IMR-90 (cell line): Measurements from ENCODE around the gene TMEM60. TPM values are rescaled to one million over a fixed set of nuclear protein-coding genes. Genes with fewer than 3 reads are reported as not detected.

ENCODE experiments used
- ATAC-seq: fragments of 200-7000 bp; cut with Tn5 transposase; 2 replicates; pipeline ENCODE4 v1.9.1; 2020; ENCODE audit warnings: low read depth, mild to moderate bottlenecking, moderate library complexity
- BruUV-seq: library from RNA; stranded (reverse); fragments of 400-500 nt; replicated peaks from 2 replicates; lab custom pipeline; 2021; lab: Mats Ljungman, UMichigan
- CTCF ChIA-PET: fragments of 300-600 bp; formaldehyde crosslinking; extraction: SDS; loops from one replicate; lab custom pipeline; 2021; ENCODE audit warnings: antibody characterized with exemption; lab: Yijun Ruan, JAX
- POLR2A ChIA-PET: fragments of 300-600 bp; sonication (Branson Sonifier 250); formaldehyde crosslinking; loops from one replicate; lab custom pipeline; 2022; ENCODE audit warnings: antibody characterized with exemption; ENCODE audit not compliant: unreplicated experiment; lab: Charles Lee
- DNase-seq: peaks from one replicate; pipeline ENCODE4 v3.0.0; 2013
- H2AFZ ChIP-seq: replicated peaks from 2 replicates; pipeline ENCODE3; 2013; ENCODE audit warnings: low read length, mild to moderate bottlenecking; ENCODE audit not compliant: poor library complexity
- H2AK5ac ChIP-seq: 2 replicates; pipeline ENCODE4 v1.6.1; 2013; ENCODE audit warnings: low read depth, low read length, inconsistent platforms
- H2AK9ac ChIP-seq: replicated peaks from 2 replicates; pipeline ENCODE3; 2013; ENCODE audit warnings: mild to moderate bottlenecking, low read depth, low read length, moderate library complexity; ENCODE audit not compliant: poor library complexity
- H2BK120ac ChIP-seq: 2 replicates; pipeline ENCODE4 v1.6.1; 2013; ENCODE audit warnings: low read depth, low read length, inconsistent platforms
- H2BK15ac ChIP-seq: 3 replicates; pipeline ENCODE4 v1.6.1; 2013; ENCODE audit warnings: low read depth, low read length, inconsistent platforms
- H2BK20ac ChIP-seq: 2 replicates; pipeline ENCODE4 v1.6.1; 2013; ENCODE audit warnings: low read depth, mild to moderate bottlenecking, inconsistent platforms, low read length, moderate library complexity
- H2BK5ac ChIP-seq: 2 replicates; pipeline ENCODE4 v1.6.1; 2013; ENCODE audit warnings: mild to moderate bottlenecking, low read depth, low read length, inconsistent platforms; ENCODE audit not compliant: poor library complexity, severe bottlenecking
- H3K14ac ChIP-seq: replicated peaks from 2 replicates; pipeline ENCODE4 v1.6.1; 2013; ENCODE audit warnings: low read depth, low read length, inconsistent platforms
- H3K18ac ChIP-seq: 2 replicates; pipeline ENCODE4 v1.6.1; 2013; ENCODE audit warnings: low read depth, low read length, control low read depth
- H3K23ac ChIP-seq: 2 replicates; pipeline ENCODE4 v1.6.1; 2013; ENCODE audit warnings: low read depth, low read length, inconsistent platforms
- H3K27ac ChIP-seq: 2 replicates; pipeline ENCODE4 v1.5.1; 2013; ENCODE audit warnings: mild to moderate bottlenecking, control low read depth, low read length; ENCODE audit not compliant: insufficient read depth
- H3K27me3 ChIP-seq: 2 replicates; pipeline ENCODE4 v1.6.1; 2013; ENCODE audit warnings: low read length; ENCODE audit not compliant: control insufficient read depth, insufficient read depth
- H3K36me3 ChIP-seq: 2 replicates; pipeline ENCODE4 v1.6.1; 2013; ENCODE audit warnings: low read length, mixed read lengths; ENCODE audit not compliant: control insufficient read depth, insufficient read depth
- H3K4ac ChIP-seq: 2 replicates; pipeline ENCODE4 v1.6.1; 2013; ENCODE audit warnings: low read depth, low read length, inconsistent platforms
- H3K4me1 ChIP-seq: 2 replicates; pipeline ENCODE4 v1.6.1; 2013; ENCODE audit warnings: low read length, mixed read lengths; ENCODE audit not compliant: control insufficient read depth, insufficient read depth
- H3K4me2 ChIP-seq: 2 replicates; pipeline ENCODE4 v1.6.1; 2013; ENCODE audit warnings: low read depth, mild to moderate bottlenecking, control low read depth, low read length, moderate library complexity
- H3K4me3 ChIP-seq: 2 replicates; pipeline ENCODE4 v1.5.1; 2013; ENCODE audit warnings: low read depth, mild to moderate bottlenecking, control low read depth, low read length, moderate library complexity; ENCODE audit not compliant: insufficient read depth
- H3K56ac ChIP-seq: 2 replicates; pipeline ENCODE4 v1.6.1; 2013; ENCODE audit warnings: low read length, inconsistent platforms; ENCODE audit not compliant: insufficient read depth; ENCODE audit errors: extremely low read depth
- H3K79me1 ChIP-seq, 2 experiments: 2 replicates each; pipeline ENCODE4 v1.6.1; 2013; ENCODE audit warnings: low read length in 2 of 2, inconsistent platforms in 1 of 2, low read depth in 1 of 2
- H3K9ac ChIP-seq: 2 replicates; pipeline ENCODE4 v1.6.1; 2013; ENCODE audit warnings: low read depth, low read length, control low read depth
- H3K9me1 ChIP-seq: 2 replicates; pipeline ENCODE4 v1.6.1; 2013; ENCODE audit warnings: low read length, inconsistent platforms; ENCODE audit not compliant: insufficient read depth
- H3K9me3 ChIP-seq: 2 replicates; pipeline ENCODE4 v1.6.1; 2013; ENCODE audit warnings: low read length; ENCODE audit not compliant: control insufficient read depth, insufficient read depth
- H4K20me1 ChIP-seq: 2 replicates; pipeline ENCODE4 v1.6.1; 2013; ENCODE audit warnings: low read length, inconsistent platforms; ENCODE audit not compliant: insufficient read depth
- H4K5ac ChIP-seq: 2 replicates; pipeline ENCODE4 v1.6.1; 2013; ENCODE audit warnings: mild to moderate bottlenecking, low read depth, low read length, control low read depth
- H4K8ac ChIP-seq, 2 experiments: 2 replicates each; pipeline ENCODE4 v1.6.1; 2013; ENCODE audit warnings: low read depth in 2 of 2, low read length in 2 of 2, control low read depth in 1 of 2, inconsistent platforms in 1 of 2
- H4K91ac ChIP-seq: 2 replicates; pipeline ENCODE4 v1.6.1; 2013; ENCODE audit warnings: low read depth, low read length, inconsistent platforms; ENCODE audit not compliant: insufficient read depth
- CHD1 ChIP-seq: IDR thresholded peaks from 2 replicates; pipeline ENCODE4 v1.6.1; 2012; ENCODE audit warnings: low read depth, low read length, improper control_type of control experiment
- ELK1 ChIP-seq: fragments of 150-350 bp; IDR thresholded peaks from 2 replicates; pipeline ENCODE4 v1.6.1; 2016; ENCODE audit warnings: low read depth, mild to moderate bottlenecking, low read length, moderate library complexity, borderline replicate concordance
- NFE2L2 ChIP-seq: fragments of 150-350 bp; IDR thresholded peaks from 2 replicates; pipeline ENCODE4 v1.6.1; 2016; ENCODE audit warnings: low read depth, mild to moderate bottlenecking, low read length
- RCOR1 ChIP-seq: IDR thresholded peaks from 2 replicates; pipeline ENCODE4 v1.6.1; 2012; ENCODE audit warnings: mild to moderate bottlenecking, low read length, improper control_type of control experiment; ENCODE audit not compliant: insufficient replicate concordance
- RFX5 ChIP-seq: IDR thresholded peaks from 2 replicates; pipeline ENCODE4 v1.8.0; 2012; ENCODE audit warnings: low read depth, mild to moderate bottlenecking, low read length, moderate library complexity
- SMC3 ChIP-seq: fragments of 150-350 bp; IDR thresholded peaks from 2 replicates; pipeline ENCODE4 v1.6.1; 2016; ENCODE audit warnings: low read depth, mild to moderate bottlenecking, antibody characterized with exemption, low read length, moderate library complexity
- USF2 ChIP-seq: fragments of 150-350 bp; IDR thresholded peaks from 2 replicates; pipeline ENCODE4 v1.6.1; 2017; ENCODE audit warnings: mild to moderate bottlenecking, antibody characterized with exemption, low read length, low read depth
- WGBS, 2 experiments: methylation state at CpG; one replicate each; pipeline versions ENCODE4 v1.1.5 to v1.1.7; 2013; ENCODE audit warnings: missing lambda C conversion rate in 2 of 2; ENCODE audit not compliant: insufficient read length in 1 of 2; ENCODE audit errors: extremely low coverage in 2 of 2; 5-methylcytosine and 5-hydroxymethylcytosine counted together
- dilution Hi-C: fragments of 300-500 bp; cut with HindIII; formaldehyde crosslinking; loops from one replicate; pipeline ENCODE4 v1.14.3; 2018; ENCODE audit warnings: low sequenced_read_pairs; ENCODE audit not compliant: unreplicated experiment
- in situ Hi-C: fragments of 300-500 bp; cut with MboI; formaldehyde crosslinking; loops from 3 replicates; pipeline ENCODE4 v1.14.3; 2019; ENCODE audit warnings: low sequenced_read_pairs, inconsistent platforms, mixed read lengths
- intact Hi-C: fragments of 100-400 bp; cut with micrococcal nuclease; formaldehyde crosslinking; loops from 2 replicates; pipeline ENCODE4 v1.10.0; 2022
- polyA plus RNA-seq, 3 experiments: library from polyadenylated mRNA; depleted of rRNA; stranded (reverse); fragments of >200 nt; gene quantifications; 2 replicates each; pipeline ENCODE4 v1.2.3, GENCODE V29; 2012; ENCODE audit warnings: low replicate concordance in 1 of 3
- total RNA-seq: library from RNA; depleted of rRNA; stranded (reverse); fragments of >200 nt; gene quantifications from 2 replicates; pipeline ENCODE4 v1.2.3, GENCODE V29; 2012
- TF ChIP-seq, protein P1 (sequence below): conservative IDR thresholded peaks from 2 replicates; pipeline ENCODE4 v1.5.1; 2012; ENCODE audit warnings: mild to moderate bottlenecking, low read depth, low read length, improper control_type of control experiment

The TMEM60 gene
- total and polyA plus RNA-seq, 2 of the 4 experiments (the other 2 are of a cell fraction) = 9.9 to 17.2 TPM

- H3K79me1 ChIP-seq = peaks cover 24 to 63% of the 10 kb centered on the region in 2 experiments
- H3K36me3 ChIP-seq = no peaks in the 10 kb centered on the region
- no peak overlapping the region for H3K4me2 ChIP-seq
- ChIA-PET POLR2A (no interaction called here), CTCF (no interaction called here)
- H3K27me3 ChIP-seq = no peaks in the 10 kb centered on the region
- WGBS, 2 experiments = no CpG with 5 or more reads among the region's 1 CpG
- in situ Hi-C loops = no loop called here
- H2AK9ac ChIP-seq = no peak overlapping the region
- peak overlapping the region; percentile 30; the same call in 1 of the 2 replicates for H3K18ac ChIP-seq
- H4K20me1 ChIP-seq = peaks cover 4% of the 10 kb centered on the region; the same call in 1 of the 2 replicates
- H2BK120ac ChIP-seq = no peak overlapping the region
- no peak overlapping the region for H2AFZ ChIP-seq
- no peak overlapping the region for H2BK5ac ChIP-seq
- no peak overlapping the region for H3K23ac ChIP-seq
- H3K4ac ChIP-seq = no peak overlapping the region
- dilution Hi-C loops = no loop called here
- H3K4me1 ChIP-seq = peaks cover 7% of the 10 kb centered on the region
- H3K9me3 ChIP-seq = no peaks in the 10 kb centered on the region
- no peak for TF ChIP-seq ELK1
- no peak for TF ChIP-seq NFE2L2
- TF ChIP-seq SMC3 = no peak
- TF ChIP-seq CHD1 = no peak
- TF ChIP-seq, protein P1, sequence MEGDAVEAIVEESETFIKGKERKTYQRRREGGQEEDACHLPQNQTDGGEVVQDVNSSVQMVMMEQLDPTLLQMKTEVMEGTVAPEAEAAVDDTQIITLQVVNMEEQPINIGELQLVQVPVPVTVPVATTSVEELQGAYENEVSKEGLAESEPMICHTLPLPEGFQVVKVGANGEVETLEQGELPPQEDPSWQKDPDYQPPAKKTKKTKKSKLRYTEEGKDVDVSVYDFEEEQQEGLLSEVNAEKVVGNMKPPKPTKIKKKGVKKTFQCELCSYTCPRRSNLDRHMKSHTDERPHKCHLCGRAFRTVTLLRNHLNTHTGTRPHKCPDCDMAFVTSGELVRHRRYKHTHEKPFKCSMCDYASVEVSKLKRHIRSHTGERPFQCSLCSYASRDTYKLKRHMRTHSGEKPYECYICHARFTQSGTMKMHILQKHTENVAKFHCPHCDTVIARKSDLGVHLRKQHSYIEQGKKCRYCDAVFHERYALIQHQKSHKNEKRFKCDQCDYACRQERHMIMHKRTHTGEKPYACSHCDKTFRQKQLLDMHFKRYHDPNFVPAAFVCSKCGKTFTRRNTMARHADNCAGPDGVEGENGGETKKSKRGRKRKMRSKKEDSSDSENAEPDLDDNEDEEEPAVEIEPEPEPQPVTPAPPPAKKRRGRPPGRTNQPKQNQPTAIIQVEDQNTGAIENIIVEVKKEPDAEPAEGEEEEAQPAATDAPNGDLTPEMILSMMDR = no peak
- no peak for TF ChIP-seq RFX5
- no peak for TF ChIP-seq USF2
- no peak for TF ChIP-seq RCOR1
- no peak overlapping the region; a peak in 1 of 4 replicates for H4K8ac ChIP-seq
- H4K5ac ChIP-seq = no peak overlapping the region
- no peak overlapping the region for H3K14ac ChIP-seq
- H3K56ac ChIP-seq = no peak overlapping the region
- H2AK5ac ChIP-seq = no peak overlapping the region
- peak overlapping the region; percentile 41; the same call in 1 of the 2 replicates for H4K91ac ChIP-seq
- H3K9ac ChIP-seq = no peak overlapping the region
- no peak overlapping the region for H3K27ac ChIP-seq
- no peak overlapping the region for H2BK20ac ChIP-seq
- ATAC-seq (no peak), DNase-seq (no peak)
- H3K9me1 ChIP-seq = peaks cover 12% of the 10 kb centered on the region; the same call in 1 of the 2 replicates
- no peak overlapping the region; the same call in 2 of the 3 replicates for H2BK15ac ChIP-seq
- BruUV-seq = no TSS peak
- no peak overlapping the region for H3K4me3 ChIP-seq
- intact Hi-C loops = no loop called here
These were observed 33.7 kb upstream of the TMEM60 start for GRCh38 chr7:77831953-77832352.
